ENCODE results near the gene CD300LD. TPM values are rescaled to one million over a fixed set of nuclear protein-coding genes. Genes with fewer than 3 reads are reported as not detected.
A peak's percentile ranks its signal among the peaks of the same experiment; 100 is the strongest.

Gene CD300LD
- total RNA-seq, 1 donor from 2014 or later: not detected

DNA sequence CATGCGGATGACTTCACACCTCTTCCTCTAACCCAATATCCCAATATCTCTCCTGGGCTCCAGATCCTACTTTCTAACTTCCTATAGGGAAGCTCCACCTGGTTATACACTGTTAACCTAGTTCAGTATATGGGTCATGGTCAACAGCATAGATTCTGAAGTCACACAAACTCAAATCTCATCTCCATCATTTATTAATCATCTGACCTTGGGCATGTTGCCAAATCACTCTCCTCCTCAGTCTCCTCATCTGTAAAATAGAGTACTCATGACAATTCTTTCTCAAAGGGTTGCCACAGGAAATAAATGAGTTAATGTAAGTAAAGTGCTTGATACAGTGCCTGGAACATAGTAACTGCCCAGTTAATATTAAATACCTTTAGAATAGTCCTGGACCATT is 32.0 kb upstream of the CD300LD start:
- Histone ChIP-seq H3K27me3 (ENCODE audit: control insufficient read depth, insufficient read depth, low read length) (no peaks in the 10 kb centered on the region), H3K36me3 (ENCODE audit: control insufficient read depth, insufficient read depth, low read length) (no peaks in the 10 kb centered on the region), H3K4me3 (ENCODE audit: low read depth, low read length) (no peak overlapping the region)
- TF ChIP-seq CTCF (IDR thresholded peaks at IDR 0.05; ENCODE audit: insufficient read depth, low read length, severe bottlenecking): no peak
- FAIRE-seq (no peak), DNase-seq (ENCODE audit: low read depth) (no peak)

GRCh38 chr17:74623693-74624093 is 31.6 kb upstream of the CD300LD start, which contains the start of gene CD300E:
Gene CD300E, minus strand, starts transcription at chr17:74623738. Its CDS starts 117 bp downstream, at chr17:74623621.
- FAIRE-seq: no peak
- no peak for DNase-seq (ENCODE audit: low read depth)
- no peaks in the 10 kb centered on the region for H3K27me3 ChIP-seq (ENCODE audit: control insufficient read depth, insufficient read depth, low read length)

DNA sequence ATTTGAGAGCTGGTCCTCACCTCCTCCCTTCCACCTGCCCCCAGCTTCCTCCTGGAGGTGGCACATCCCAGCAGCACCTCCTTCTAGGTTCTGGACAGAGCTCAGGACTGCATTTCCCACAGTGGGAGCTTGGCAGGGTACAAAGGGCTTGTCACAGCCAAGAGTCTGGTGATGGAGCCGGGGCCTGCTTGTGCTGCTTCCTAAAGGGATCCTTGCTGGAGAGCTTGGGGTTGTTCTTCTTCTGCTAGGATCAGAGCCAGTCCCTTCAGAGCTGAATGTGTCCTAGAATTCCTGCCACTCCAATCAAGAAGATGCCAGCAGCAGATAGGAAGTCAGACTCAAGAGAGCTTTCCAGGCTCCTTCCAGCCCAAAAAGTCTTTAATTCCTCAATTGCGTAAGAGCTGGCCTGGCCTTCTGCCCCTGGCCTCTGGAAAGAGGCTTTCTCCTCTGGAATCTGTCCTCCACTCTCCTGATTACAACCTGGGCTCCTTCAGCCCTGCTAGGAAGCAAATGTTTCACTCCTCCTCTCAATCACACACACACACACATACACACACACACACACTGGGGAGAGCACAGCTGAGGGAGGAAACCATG is 27.1 kb upstream of the CD300LD start:
- no peaks in the 10 kb centered on the region for H3K36me3 ChIP-seq (ENCODE audit: control insufficient read depth, insufficient read depth, low read length)
- FAIRE-seq (peak; percentile 70), DNase-seq (ENCODE audit: low read depth) (no peak)
- no peak overlapping the region for H3K4me3 ChIP-seq (ENCODE audit: low read depth, low read length)
- TF ChIP-seq CTCF (IDR thresholded peaks at IDR 0.05; ENCODE audit: insufficient read depth, low read length, severe bottlenecking): no peak
- peaks cover 3% of the 10 kb centered on the region for H3K27me3 ChIP-seq (ENCODE audit: control insufficient read depth, insufficient read depth, low read length)

More at GRCh38 chr17:74623693-74624093, 31.6 kb upstream of the CD300LD start, which contains the start of gene CD300E:
- Histone ChIP-seq H3K4me3 (ENCODE audit: low read depth, low read length) (no peak within 1 kb of the TSS), H3K36me3 (ENCODE audit: control insufficient read depth, insufficient read depth, low read length) (no peaks in the 10 kb centered on the region)
- no peak for TF ChIP-seq CTCF (IDR thresholded peaks at IDR 0.05; ENCODE audit: insufficient read depth, low read length, severe bottlenecking)

DNA sequence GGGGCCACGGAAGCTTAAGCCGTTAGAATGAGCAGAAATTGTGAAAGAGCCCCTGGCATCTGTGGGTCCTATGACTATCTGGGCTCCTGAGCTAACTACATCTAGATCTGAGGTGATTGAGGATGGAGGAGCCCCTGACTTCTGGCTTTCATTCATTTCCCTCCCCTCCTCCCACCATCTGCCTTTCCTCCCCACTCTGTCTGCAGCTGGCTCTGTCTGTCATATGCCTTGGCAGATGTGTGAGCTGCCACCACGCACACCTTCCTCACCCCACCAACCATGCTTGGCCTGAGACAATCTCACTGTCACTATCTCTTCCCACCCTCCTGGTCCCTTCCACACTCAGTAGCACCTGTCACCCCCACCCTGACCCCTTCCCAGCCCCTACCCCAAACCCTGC is 26.4 kb upstream of the CD300LD start:
- FAIRE-seq (peak; percentile 23), DNase-seq (ENCODE audit: low read depth) (no peak)
- peaks cover 3% of the 10 kb centered on the region for H3K27me3 ChIP-seq (ENCODE audit: control insufficient read depth, insufficient read depth, low read length)
- no peak overlapping the region for H3K4me3 ChIP-seq (ENCODE audit: low read depth, low read length)
- TF ChIP-seq CTCF (IDR thresholded peaks at IDR 0.05; ENCODE audit: insufficient read depth, low read length, severe bottlenecking): no peak
- H3K36me3 ChIP-seq (ENCODE audit: control insufficient read depth, insufficient read depth, low read length): no peaks in the 10 kb centered on the region

DNA sequence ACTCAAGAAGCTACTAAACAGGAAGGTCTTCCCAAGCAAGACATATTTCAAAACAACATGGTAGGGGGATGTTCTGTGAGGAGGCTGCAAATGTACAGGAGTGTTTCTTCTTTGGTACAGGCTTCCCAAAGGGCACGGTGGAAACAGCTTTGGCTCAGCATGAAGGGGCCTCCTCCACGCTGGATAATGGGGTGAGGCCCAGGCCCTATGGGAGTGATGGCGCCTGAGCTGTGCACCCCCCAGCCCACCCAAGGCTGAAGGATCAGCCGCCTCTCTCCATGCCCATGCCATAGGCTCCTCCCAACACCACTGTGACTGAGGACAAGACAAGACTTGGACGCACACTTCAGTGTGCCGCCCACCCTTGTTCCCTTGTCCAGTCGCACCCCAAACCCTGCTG is 24.6 kb upstream of the CD300LD start:
- no peak overlapping the region for H3K4me3 ChIP-seq (ENCODE audit: low read depth, low read length)
- H3K36me3 ChIP-seq (ENCODE audit: control insufficient read depth, insufficient read depth, low read length): no peaks in the 10 kb centered on the region
- TF ChIP-seq CTCF (IDR thresholded peaks at IDR 0.05; ENCODE audit: insufficient read depth, low read length, severe bottlenecking): no peak
- FAIRE-seq: no peak
- DNase-seq (ENCODE audit: low read depth): no peak
- peaks cover 3% of the 10 kb centered on the region for H3K27me3 ChIP-seq (ENCODE audit: control insufficient read depth, insufficient read depth, low read length)

- TF ChIP-seq CTCF (IDR thresholded peaks at IDR 0.05; ENCODE audit: insufficient read depth, low read length, severe bottlenecking): no peak
- no peak overlapping the region for H3K4me3 ChIP-seq (ENCODE audit: low read depth, low read length)
- no peaks in the 10 kb centered on the region for H3K36me3 ChIP-seq (ENCODE audit: control insufficient read depth, insufficient read depth, low read length)
- H3K27me3 ChIP-seq (ENCODE audit: control insufficient read depth, insufficient read depth, low read length): peaks cover 3% of the 10 kb centered on the region
- DNase-seq (ENCODE audit: low read depth): no peak
- FAIRE-seq: no peak
Observed at GRCh38 chr17:74612046-74612445, 20.0 kb upstream of the CD300LD start.
